ENCODE results near the gene MRPL19. TPM values are rescaled to one million over a fixed set of nuclear protein-coding genes. Genes with fewer than 3 reads are reported as not detected.

The MRPL19 gene
- total and polyA plus RNA-seq, 4 donors, result 15.7 to 40.6 (median 26.3) TPM

DNA sequence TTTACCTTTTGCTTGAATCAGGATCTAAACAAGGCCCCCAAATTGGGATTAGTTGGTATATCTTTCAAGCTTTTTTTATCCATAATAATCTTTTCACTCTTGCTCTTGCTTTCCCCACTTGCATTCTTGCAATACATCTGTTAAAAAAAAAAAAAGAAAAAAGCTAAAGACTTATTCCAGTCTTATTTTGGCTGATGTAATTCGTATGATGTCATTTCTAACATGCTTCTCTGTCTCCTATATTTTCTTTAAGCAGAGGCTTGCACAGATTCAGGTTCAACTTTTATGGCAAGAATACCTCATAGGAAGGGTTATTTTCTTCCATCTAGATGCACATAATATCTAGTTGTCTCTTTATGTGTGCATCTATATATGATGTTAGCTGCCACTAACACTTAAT lies 73.9 kb downstream of the MRPL19 start:
- WGBS, 2 donors, result 38 to 44% methylated on average over 1 of the region's 1 CpG

DNA sequence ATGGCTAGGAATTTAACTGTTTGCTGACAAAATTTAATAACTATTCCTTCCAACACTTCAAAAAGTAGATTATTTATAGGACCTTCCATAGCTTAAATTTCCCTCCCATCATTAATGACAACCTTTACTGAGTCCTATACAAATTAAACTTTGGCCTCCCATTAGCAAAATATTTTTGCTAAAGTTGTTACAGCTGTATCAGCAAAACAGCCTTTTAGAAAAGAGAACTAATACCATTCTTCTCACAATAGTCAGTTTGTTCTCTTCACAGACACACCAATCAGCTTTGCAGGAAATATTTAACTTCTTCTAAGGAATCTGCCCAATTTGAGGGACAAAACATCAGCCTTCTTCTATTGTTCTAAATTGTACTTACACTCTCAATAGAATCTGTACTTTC lies 76.1 kb downstream of the MRPL19 start:
- H3K36me3 ChIP-seq (ENCODE audit: control insufficient read depth in 1 of 2, insufficient read depth in 2 of 2, low read length in 1 of 2), result no peaks in the 10 kb centered on the region
- H3K9me3 ChIP-seq (ENCODE audit: control insufficient read depth, low read length), result no peaks in the 10 kb centered on the region
- no peak overlapping the region for H3K4me3 ChIP-seq (ENCODE audit: low read length in 2 of 2)
- H3K27ac ChIP-seq (ENCODE audit: low read depth in 1 of 2, low read length in 2 of 2), result no peak overlapping the region
- intact Hi-C loops (cut with DNase I), result no loop called here
- H3K4me1 ChIP-seq (ENCODE audit: control insufficient read depth in 1 of 2, insufficient read depth in 2 of 2, low read length in 2 of 2), result no peaks in the 10 kb centered on the region
- no peaks in the 10 kb centered on the region for H3K27me3 ChIP-seq (ENCODE audit: control insufficient read depth in 1 of 2, insufficient read depth in 2 of 2, low read length in 1 of 2)
- no peak for ATAC-seq (ENCODE audit: low FRiP score)
- no peak for DNase-seq

More for the DNA sequence above, 73.9 kb downstream of the MRPL19 start:
- Histone ChIP-seq H3K4me3 (ENCODE audit: low read length in 2 of 2) (no peak overlapping the region), H3K4me1 (ENCODE audit: control insufficient read depth in 1 of 2, insufficient read depth in 2 of 2, low read length in 2 of 2) (no peaks in the 10 kb centered on the region), H3K27me3 (ENCODE audit: control insufficient read depth in 1 of 2, insufficient read depth in 2 of 2, low read length in 1 of 2) (no peaks in the 10 kb centered on the region), H3K36me3 (ENCODE audit: control insufficient read depth in 1 of 2, insufficient read depth in 2 of 2, low read length in 1 of 2) (no peaks in the 10 kb centered on the region), H3K9me3 (ENCODE audit: control insufficient read depth, low read length) (no peaks in the 10 kb centered on the region), H3K27ac (ENCODE audit: low read depth in 1 of 2, low read length in 2 of 2) (no peak overlapping the region)
- ATAC-seq (ENCODE audit: low FRiP score) (no peak), DNase-seq (no peak)
- intact Hi-C loops (cut with DNase I), result no loop called here

DNA sequence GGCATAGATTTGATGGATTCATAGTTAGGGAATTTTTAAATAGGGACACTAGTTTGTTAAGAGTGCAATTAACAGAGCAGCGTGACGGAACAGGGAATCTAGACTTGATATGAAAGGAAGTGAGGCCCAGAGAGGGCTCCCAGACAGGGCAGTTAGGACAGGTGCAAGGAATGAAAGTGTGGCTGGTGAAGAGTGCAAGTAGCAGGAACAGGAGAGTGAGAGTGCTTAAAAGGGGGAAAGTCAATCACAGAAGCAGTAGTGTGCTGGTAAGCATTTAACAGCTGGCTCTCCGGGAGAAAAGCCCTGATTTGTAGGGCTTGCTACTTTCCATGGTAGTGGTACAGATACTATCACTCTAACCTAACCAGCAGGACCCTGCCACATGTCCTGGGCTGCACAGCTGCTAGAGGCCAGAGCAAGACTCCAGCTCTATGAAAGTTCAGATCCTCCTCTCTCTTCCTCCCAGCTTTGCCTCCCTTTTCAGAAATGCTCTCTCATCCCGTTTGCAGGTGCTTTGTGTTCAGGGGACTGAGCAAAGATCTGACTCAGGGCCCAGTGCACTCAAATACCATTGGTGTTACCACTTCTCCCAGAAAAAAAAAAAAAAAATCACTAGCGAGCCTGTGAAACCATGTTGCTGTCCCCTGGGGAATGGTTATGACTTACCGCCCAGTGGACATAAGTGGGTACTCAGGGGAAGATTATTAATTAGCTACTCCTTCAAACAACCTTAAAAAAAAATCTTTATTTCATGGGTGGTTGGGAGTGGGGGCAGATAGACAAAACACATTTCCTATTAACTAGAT lies 82.2 kb downstream of the MRPL19 start:
- no peak for ATAC-seq (ENCODE audit: low FRiP score)
- Histone ChIP-seq H3K27ac (ENCODE audit: low read depth in 1 of 2, low read length in 2 of 2) (no peak overlapping the region), H3K4me1 (ENCODE audit: control insufficient read depth in 1 of 2, insufficient read depth in 2 of 2, low read length in 2 of 2) (no peaks in the 10 kb centered on the region), H3K27me3 (ENCODE audit: control insufficient read depth in 1 of 2, insufficient read depth in 2 of 2, low read length in 1 of 2) (peaks cover 0 to 2% of the 10 kb centered on the region in 2 donors), H3K9me3 (ENCODE audit: control insufficient read depth, low read length) (peaks cover 3% of the 10 kb centered on the region), H3K4me3 (ENCODE audit: low read length in 2 of 2) (no peak overlapping the region), H3K36me3 (ENCODE audit: control insufficient read depth in 1 of 2, insufficient read depth in 2 of 2, low read length in 1 of 2) (no peaks in the 10 kb centered on the region)
- 61 to 63% methylated on average over 6 of the region's 6 CpGs for WGBS, 2 donors
- DNase-seq, result no peak
- intact Hi-C loops (cut with DNase I), result no loop called here

DNA sequence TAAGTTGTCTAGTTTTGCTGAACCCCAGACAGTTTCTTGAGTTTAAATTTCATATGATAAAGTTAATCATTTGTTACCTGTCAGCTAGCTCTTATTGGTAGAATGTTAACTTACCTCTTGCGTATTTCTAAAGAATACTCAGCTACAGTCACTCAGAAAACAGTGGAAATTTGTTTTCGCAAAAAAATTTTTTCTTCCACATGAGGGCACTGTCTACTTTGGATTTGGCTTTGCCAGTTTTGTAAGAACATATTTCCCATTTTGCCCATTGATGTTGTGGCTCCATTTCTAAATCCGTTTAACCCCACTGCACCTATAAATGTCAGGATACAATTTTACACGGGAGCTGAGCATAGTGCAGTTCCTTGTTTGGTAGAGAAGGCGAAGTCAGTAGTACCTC lies 83.3 kb downstream of the MRPL19 start:
- no peak overlapping the region for H3K27ac ChIP-seq (ENCODE audit: low read depth in 1 of 2, low read length in 2 of 2)
- H3K4me3 ChIP-seq (ENCODE audit: low read length in 2 of 2), result no peak overlapping the region
- DNase-seq (no peak), ATAC-seq (ENCODE audit: low FRiP score) (no peak)
- H3K4me1 ChIP-seq (ENCODE audit: control insufficient read depth in 1 of 2, insufficient read depth in 2 of 2, low read length in 2 of 2), result no peaks in the 10 kb centered on the region
- peaks cover 3% of the 10 kb centered on the region for H3K9me3 ChIP-seq (ENCODE audit: control insufficient read depth, low read length)
- H3K36me3 ChIP-seq (ENCODE audit: control insufficient read depth in 1 of 2, insufficient read depth in 2 of 2, low read length in 1 of 2), result no peaks in the 10 kb centered on the region
- WGBS, 2 donors, result 52 to 54% methylated on average over 5 of the region's 5 CpGs
- H3K27me3 ChIP-seq (ENCODE audit: control insufficient read depth in 1 of 2, insufficient read depth in 2 of 2, low read length in 1 of 2), result peaks cover 0 to 2% of the 10 kb centered on the region in 2 donors
- intact Hi-C loops (cut with DNase I), result no loop called here

DNA sequence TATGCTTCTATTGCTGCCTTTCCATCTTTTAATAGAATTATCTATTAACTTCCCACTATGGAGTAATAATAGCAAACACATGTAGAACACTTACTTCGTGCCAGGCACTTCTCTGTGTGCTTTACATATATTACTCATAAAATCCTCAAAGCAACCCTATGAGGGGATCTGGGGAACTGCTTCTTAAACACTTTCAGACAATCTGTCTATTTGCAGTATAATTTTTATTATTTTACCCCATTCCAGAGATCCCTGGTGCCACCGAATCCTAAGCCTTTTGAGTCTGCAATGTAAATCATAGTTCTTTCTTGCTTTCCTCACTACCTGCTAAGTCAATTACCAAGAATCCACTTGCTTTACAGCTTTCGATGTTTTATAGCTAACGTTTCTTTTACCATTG lies 89.7 kb downstream of the MRPL19 start:
- no peak for DNase-seq
- Histone ChIP-seq H3K27me3 (ENCODE audit: control insufficient read depth in 1 of 2, insufficient read depth in 2 of 2, low read length in 1 of 2) (no peaks in the 10 kb centered on the region), H3K4me3 (ENCODE audit: low read length in 2 of 2) (no peak overlapping the region), H3K4me1 (ENCODE audit: control insufficient read depth in 1 of 2, insufficient read depth in 2 of 2, low read length in 2 of 2) (no peaks in the 10 kb centered on the region), H3K9me3 (ENCODE audit: control insufficient read depth, low read length) (peaks cover 3% of the 10 kb centered on the region), H3K36me3 (ENCODE audit: control insufficient read depth in 1 of 2, insufficient read depth in 2 of 2, low read length in 1 of 2) (no peaks in the 10 kb centered on the region), H3K27ac (ENCODE audit: low read depth in 1 of 2, low read length in 2 of 2) (no peak overlapping the region)
- WGBS, 2 donors, result 54 to 62% methylated on average over 4 of the region's 4 CpGs
- no peak for ATAC-seq (ENCODE audit: low FRiP score)
- intact Hi-C loops (cut with DNase I), result no loop called here

DNA sequence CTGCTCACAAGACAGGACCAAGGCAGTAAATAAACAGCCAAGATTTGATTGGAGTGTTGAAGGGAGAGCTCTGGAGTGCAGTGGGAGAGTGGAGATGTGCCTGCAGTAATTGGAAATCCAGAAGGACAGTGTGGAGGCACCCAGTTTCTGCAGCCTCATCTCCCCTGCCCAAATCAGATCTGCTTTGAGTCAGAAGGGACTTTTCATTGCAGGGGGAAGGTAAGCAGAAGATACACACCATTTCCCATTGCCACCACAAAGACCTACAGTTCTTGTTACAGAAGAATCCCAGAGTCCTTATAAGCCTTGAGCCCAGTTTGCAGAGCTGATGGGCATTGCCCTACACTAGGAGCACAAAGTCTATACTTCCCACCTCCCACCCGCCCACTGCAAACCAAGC lies 91.4 kb downstream of the MRPL19 start:
- intact Hi-C loops (cut with DNase I), result no loop called here

More for the DNA sequence above, 91.4 kb downstream of the MRPL19 start:
- Histone ChIP-seq H3K36me3 (ENCODE audit: control insufficient read depth in 1 of 2, insufficient read depth in 2 of 2, low read length in 1 of 2) (no peaks in the 10 kb centered on the region), H3K4me3 (ENCODE audit: low read length in 2 of 2) (no peak overlapping the region), H3K4me1 (ENCODE audit: control insufficient read depth in 1 of 2, insufficient read depth in 2 of 2, low read length in 2 of 2) (no peaks in the 10 kb centered on the region), H3K27ac (ENCODE audit: low read depth in 1 of 2, low read length in 2 of 2) (no peak overlapping the region), H3K9me3 (ENCODE audit: control insufficient read depth, low read length) (peaks cover 3% of the 10 kb centered on the region), H3K27me3 (ENCODE audit: control insufficient read depth in 1 of 2, insufficient read depth in 2 of 2, low read length in 1 of 2) (no peaks in the 10 kb centered on the region)
- WGBS, 2 donors, result 89 to 94% methylated on average over 1 of the region's 1 CpG
- no peak for DNase-seq
- no peak for ATAC-seq (ENCODE audit: low FRiP score)

Other genes starting within 250 kb of the MRPL19 start
- gene EVA1A, start 85.8 kb upstream of the MRPL19 start, total RNA-seq, result 1 to 10 TPM; 1.7 to 3.1 TPM
- 1 to 10 TPM in 1 of 2 donors, under 1 TPM in 1; 0.82 to 6.0 TPM for gene EVA1A, start 85.8 kb upstream of the MRPL19 start, polyA plus RNA-seq
- 10 to 100 TPM; 19.4 to 22.8 TPM for gene GCFC2, start 64.1 kb downstream of the MRPL19 start, total RNA-seq
- 10 to 100 TPM; 16.8 to 25.9 TPM for gene GCFC2, start 64.1 kb downstream of the MRPL19 start, polyA plus RNA-seq